Measurements from ENCODE around the gene ASTN2.

The ASTN2 gene

GRCh38 chr9:116873937-116874914 is 540.6 kb downstream of the ASTN2 start:
- Histone ChIP-seq H3K4me3 (no peak overlapping the region), H3K9ac (no peak overlapping the region), H3K9me3 (replicated peaks in 1 of 11) (peaks cover 33 to 56% (median 41%) of the 10 kb centered on the region in 11 experiments), H3K27me3 (no peaks in the 10 kb centered on the region), H3K4me1 (peaks cover 0 to 13% (median 10%) of the 10 kb centered on the region in 10 experiments; a peak in 11 of 20 replicates), H4K20me1 (no peaks in the 10 kb centered on the region), H3K36me3 (peaks cover 0 to 16% (median 0%) of the 10 kb centered on the region in 11 experiments; a peak in 1 of 22 replicates), H3K27ac (no peak overlapping the region), H3K4me2 (peak overlapping the region in 7 of 11 experiments; percentile 5 to 30 (median 18); a peak in 10 of 22 replicates)
- no peak for TF ChIP-seq Cebpa-rat (IDR thresholded peaks at IDR 0.05)

- H3K4me1 ChIP-seq, result peaks cover 0 to 13% (median 10%) of the 10 kb centered on the region in 10 experiments; a peak in 11 of 20 replicates
These were observed 541.4 kb downstream of the ASTN2 start for GRCh38 chr9:116873491-116873890.

GRCh38 chr9:116870566-116870965 is 544.3 kb downstream of the ASTN2 start:
- TF ChIP-seq Cebpa-rat (IDR thresholded peaks at IDR 0.05), result no peak
- H3K4me1 ChIP-seq, result peaks cover 0 to 24% (median 13%) of the 10 kb centered on the region in 10 experiments; a peak in 17 of 20 replicates
- H4K20me1 ChIP-seq, result no peaks in the 10 kb centered on the region
- H3K4me3 ChIP-seq, result no peak overlapping the region
- H3K9me3 ChIP-seq (replicated peaks in 1 of 11), result peaks cover 4 to 19% (median 7%) of the 10 kb centered on the region in 11 experiments
- H3K27me3 ChIP-seq, result no peaks in the 10 kb centered on the region
- no peak overlapping the region for H3K9ac ChIP-seq
- no peaks in the 10 kb centered on the region for H3K36me3 ChIP-seq
- no peak overlapping the region for H3K27ac ChIP-seq
- no peak overlapping the region for H3K4me2 ChIP-seq

More at GRCh38 chr9:116873491-116873890, 541.4 kb downstream of the ASTN2 start:
- Histone ChIP-seq H3K4me3 (no peak overlapping the region), H3K36me3 (peaks cover 0 to 16% (median 0%) of the 10 kb centered on the region in 11 experiments; a peak in 1 of 22 replicates), H4K20me1 (no peaks in the 10 kb centered on the region), H3K9me3 (replicated peaks in 1 of 11) (peaks cover 33 to 48% (median 36%) of the 10 kb centered on the region in 11 experiments), H3K4me2 (peak overlapping the region in 4 of 11 experiments; percentile 18 to 30 (median 24); a peak in 4 of 22 replicates), H3K9ac (no peak overlapping the region), H3K27ac (no peak overlapping the region), H3K27me3 (no peaks in the 10 kb centered on the region)
- no peak for TF ChIP-seq Cebpa-rat (IDR thresholded peaks at IDR 0.05)

GRCh38 chr9:116868201-116868600 is 546.7 kb downstream of the ASTN2 start:
- no peaks in the 10 kb centered on the region for H3K27me3 ChIP-seq
- 0 out of 22 replicates have a peak overlapping the region, but pooled peaks of 1 of the 11 experiments have one; percentile 12 for H3K4me2 ChIP-seq
- H3K4me3 ChIP-seq, result no peak overlapping the region
- H3K9me3 ChIP-seq (replicated peaks in 1 of 11), result peaks cover 0 to 13% (median 0%) of the 10 kb centered on the region in 11 experiments; a peak in 4 of 22 replicates
- TF ChIP-seq Cebpa-rat (IDR thresholded peaks at IDR 0.05), result no peak
- no peak overlapping the region for H3K9ac ChIP-seq
- H4K20me1 ChIP-seq, result no peaks in the 10 kb centered on the region
- H3K27ac ChIP-seq, result peak overlapping the region in 3 of 11 experiments; percentile 18 to 37 (median 34); a peak in 3 of 22 replicates
- peaks cover 0 to 13% (median 9%) of the 10 kb centered on the region in 10 experiments; a peak in 9 of 20 replicates for H3K4me1 ChIP-seq
- H3K36me3 ChIP-seq, result peaks cover 0 to 3% (median 0%) of the 10 kb centered on the region in 11 experiments; a peak in 3 of 22 replicates

- Histone ChIP-seq H3K36me3 (peaks cover 0 to 13% (median 0%) of the 10 kb centered on the region in 11 experiments; a peak in 3 of 22 replicates), H3K27ac (no peak overlapping the region), H3K9me3 (replicated peaks in 1 of 11) (peaks cover 0 to 8% (median 0%) of the 10 kb centered on the region in 11 experiments; a peak in 4 of 22 replicates), H3K4me1 (peaks cover 0 to 22% (median 20%) of the 10 kb centered on the region in 10 experiments; a peak in 13 of 20 replicates), H3K27me3 (no peaks in the 10 kb centered on the region), H4K20me1 (no peaks in the 10 kb centered on the region), H3K4me3 (no peak overlapping the region), H3K4me2 (peak overlapping the region in 7 of 11 experiments; percentile 2 to 62 (median 51); a peak in 9 of 22 replicates), H3K9ac (no peak overlapping the region)
- no peak for TF ChIP-seq Cebpa-rat (IDR thresholded peaks at IDR 0.05)
These were observed 553.5 kb downstream of the ASTN2 start for GRCh38 chr9:116861321-116861720.

GRCh38 chr9:116860509-116861120 is 554.2 kb downstream of the ASTN2 start:
- TF ChIP-seq Cebpa-rat (IDR thresholded peaks at IDR 0.05), result no peak
- Histone ChIP-seq H3K36me3 (peaks cover 0 to 13% (median 0%) of the 10 kb centered on the region in 11 experiments; a peak in 3 of 22 replicates), H3K27me3 (no peaks in the 10 kb centered on the region), H3K4me3 (no peak overlapping the region), H4K20me1 (no peaks in the 10 kb centered on the region), H3K4me1 (peaks cover 0 to 22% (median 20%) of the 10 kb centered on the region in 10 experiments; a peak in 13 of 20 replicates), H3K9ac (no peak overlapping the region), H3K4me2 (peak overlapping the region in 8 of 11 experiments; percentile 18 to 62 (median 52); a peak in 15 of 22 replicates), H3K9me3 (replicated peaks in 1 of 11) (peaks cover 0 to 5% (median 0%) of the 10 kb centered on the region in 11 experiments; a peak in 3 of 22 replicates), H3K27ac (no peak overlapping the region)

- H3K27me3 ChIP-seq, result no peaks in the 10 kb centered on the region
- H3K4me1 ChIP-seq, result peaks cover 0 to 22% (median 20%) of the 10 kb centered on the region in 10 experiments; a peak in 13 of 20 replicates
- TF ChIP-seq Cebpa-rat (IDR thresholded peaks at IDR 0.05), result no peak
- H3K9me3 ChIP-seq (replicated peaks in 1 of 11), result peaks cover 0 to 5% (median 0%) of the 10 kb centered on the region in 11 experiments; a peak in 1 of 22 replicates
- no peak overlapping the region for H3K4me3 ChIP-seq
- H3K27ac ChIP-seq, result no peak overlapping the region
- H3K9ac ChIP-seq, result no peak overlapping the region
- H3K4me2 ChIP-seq, result peak overlapping the region in 6 of 11 experiments; percentile 24 to 62 (median 50); a peak in 6 of 22 replicates
- H4K20me1 ChIP-seq, result no peaks in the 10 kb centered on the region
- H3K36me3 ChIP-seq, result peaks cover 0 to 13% (median 0%) of the 10 kb centered on the region in 11 experiments; a peak in 3 of 22 replicates
These were observed 555.1 kb downstream of the ASTN2 start for GRCh38 chr9:116859763-116860162.

- no peaks in the 10 kb centered on the region for H3K27me3 ChIP-seq
- peaks cover 0 to 22% (median 20%) of the 10 kb centered on the region in 10 experiments; a peak in 13 of 20 replicates for H3K4me1 ChIP-seq
- no peak overlapping the region for H3K4me3 ChIP-seq
- TF ChIP-seq Cebpa-rat (IDR thresholded peaks at IDR 0.05), result peak in 4 of 11 experiments; percentile 14 to 75 (median 30); a peak in 6 of 22 replicates
- no peak overlapping the region for H3K27ac ChIP-seq
- no peaks in the 10 kb centered on the region for H4K20me1 ChIP-seq
- H3K4me2 ChIP-seq, result no peak overlapping the region
- H3K36me3 ChIP-seq, result peaks cover 0 to 7% (median 0%) of the 10 kb centered on the region in 11 experiments; a peak in 2 of 22 replicates
- H3K9me3 ChIP-seq (replicated peaks in 1 of 11), result no peaks in the 10 kb centered on the region
- H3K9ac ChIP-seq, result no peak overlapping the region
These were observed 557.5 kb downstream of the ASTN2 start for GRCh38 chr9:116857321-116857720.

Data from BLaER1 treated with 17β-estradiol and CSF1 and Interleukin-3, amounts not matched to agents 10 nM and 100 nM (cell line).